K562 (cell line): ENCODE results near the gene SIK3. TPM values are rescaled to one million over a fixed set of nuclear protein-coding genes. Genes with fewer than 3 reads are reported as not detected.

ENCODE experiments used
- BCOR ChIP-seq: fragments of 450-650 bp; IDR thresholded peaks from 2 replicates; pipeline ENCODE4 v1.6.1; 2016
- ELF1 ChIP-seq: fragments of 200-800 bp; sonication (Bioruptor generic); IDR thresholded peaks from 2 replicates; pipeline ENCODE4 v1.6.1; 2016; ENCODE audit warnings: missing genetic modification characterization, missing compliant biosample characterization
- ETS2 ChIP-seq: IDR thresholded peaks from 2 replicates; pipeline ENCODE4 v1.6.1; 2016; ENCODE audit warnings: borderline replicate concordance, missing genetic modification characterization, mild to moderate bottlenecking, moderate library complexity, missing compliant biosample characterization; ENCODE audit not compliant: poor library complexity, severe bottlenecking
- FOSL1 ChIP-seq: fragments of 200-800 bp; sonication (Bioruptor generic); conservative IDR thresholded peaks from 2 replicates; pipeline ENCODE4 v1.6.1; 2016; ENCODE audit warnings: missing genetic modification characterization, missing compliant biosample characterization
- FOXK1 ChIP-seq: sonication (generic); formaldehyde crosslinking; IDR thresholded peaks from 2 replicates; pipeline ENCODE4 v1.8.0; 2022; ENCODE audit warnings: missing genetic modification reagents, mild to moderate bottlenecking, borderline replicate concordance
- FOXP1 ChIP-seq: sonication (generic); formaldehyde crosslinking; IDR thresholded peaks from 2 replicates; pipeline ENCODE4 v1.8.0; 2022; ENCODE audit warnings: mild to moderate bottlenecking, missing genetic modification reagents
- HNRNPUL1 ChIP-seq: fragments of 200-400 bp; formaldehyde crosslinking; IDR thresholded peaks from 2 replicates; pipeline ENCODE4 v1.6.1; 2017; ENCODE audit warnings: low read length
- HOXB6 ChIP-seq: fragments of 250-450 bp; sonication (Bioruptor Pico); IDR thresholded peaks from 2 replicates; pipeline ENCODE4 v1.5.1; 2022; ENCODE audit warnings: mild to moderate bottlenecking, borderline replicate concordance
- ILK ChIP-seq: fragments of 450-650 bp; IDR thresholded peaks from 2 replicates; pipeline ENCODE4 v1.6.1; 2016; ENCODE audit warnings: missing genetic modification characterization, low read depth, mild to moderate bottlenecking, missing compliant biosample characterization, moderate library complexity, borderline replicate concordance
- KDM1A ChIP-seq, 2 experiments: fragments of 450-650 bp; IDR thresholded peaks; 2 replicates each; pipeline ENCODE4 v1.6.1; 2016; ENCODE audit warnings: mild to moderate bottlenecking in 2 of 2
- MAFF ChIP-seq: IDR thresholded peaks from 2 replicates; pipeline ENCODE4 v1.6.1; 2012; ENCODE audit warnings: low read length, improper control_type of control experiment
- MAFG ChIP-seq: fragments of 450-650 bp; conservative IDR thresholded peaks from 2 replicates; pipeline ENCODE4 v1.6.1; 2016; ENCODE audit warnings: missing genetic modification characterization, missing compliant biosample characterization
- RAD51 ChIP-seq: fragments of 450-650 bp; IDR thresholded peaks from 2 replicates; pipeline ENCODE4 v1.7.1; 2016; ENCODE audit warnings: low read depth, mild to moderate bottlenecking, borderline replicate concordance
- RBM25 ChIP-seq: fragments of 200-400 bp; formaldehyde crosslinking; IDR thresholded peaks from 2 replicates; pipeline ENCODE4 v1.6.1; 2018; ENCODE audit warnings: low read length, low read depth, moderate library complexity; ENCODE audit not compliant: severe bottlenecking
- SMARCA5 ChIP-seq: fragments of 450-650 bp; IDR thresholded peaks from 2 replicates; pipeline ENCODE4 v1.6.1; 2016
- STAT5B ChIP-seq: fragments of 250-450 bp; sonication (Bioruptor Pico); IDR thresholded peaks from 2 replicates; pipeline ENCODE4 v1.8.0; 2021; ENCODE audit warnings: mild to moderate bottlenecking, inconsistent platforms
- TGIF2 ChIP-seq: sonication (generic); formaldehyde crosslinking; IDR thresholded peaks from 2 replicates; pipeline ENCODE4 v1.8.1; 2022; ENCODE audit warnings: mild to moderate bottlenecking, missing genetic modification reagents, moderate library complexity
- ZBTB17 ChIP-seq: fragments of 450-650 bp; formaldehyde crosslinking; IDR thresholded peaks from 2 replicates; pipeline ENCODE4 v1.4.0; 2020; ENCODE audit warnings: mild to moderate bottlenecking
- ZNF124 ChIP-seq: sonication (generic); formaldehyde crosslinking; IDR thresholded peaks from 2 replicates; pipeline ENCODE4 v1.8.1; 2022; ENCODE audit warnings: missing genetic modification reagents
- ZNF175 ChIP-seq: fragments of 200-800 bp; sonication (Bioruptor generic); IDR thresholded peaks from 2 replicates; pipeline ENCODE4 v1.6.1; 2016; ENCODE audit warnings: low read depth, mild to moderate bottlenecking, missing genetic modification characterization, missing compliant biosample characterization
- ZNF75A ChIP-seq: fragments of 450-650 bp; formaldehyde crosslinking; IDR thresholded peaks from 2 replicates; pipeline ENCODE4 v1.4.0; 2020; ENCODE audit warnings: mild to moderate bottlenecking
- ZSCAN32 ChIP-seq: fragments of 450-650 bp; formaldehyde crosslinking; IDR thresholded peaks from 2 replicates; pipeline ENCODE4 v1.4.0; 2020; ENCODE audit warnings: mild to moderate bottlenecking, moderate library complexity
- polyA plus RNA-seq, 8 experiments: library from polyadenylated mRNA; depleted of rRNA in 4 of 8; stranded (reverse) in 5 of 8; unstranded in 3 of 8; fragments of >200 nt; fragmentation: Nextera tagmentation in 2 of 8; fragmentation: Illumina TruSeq in 1 of 8; extraction: Ambion mirVana in 2 of 8; extraction: Trizol in 1 of 8; gene quantifications; 2 replicates each; pipeline versions ENCODE4 v1.2.1 to v1.2.3, GENCODE V29; 2011 to 2014; ENCODE audit warnings: inconsistent platforms in 1 of 8, missing spikeins in 1 of 8
- total RNA-seq, 7 experiments: library from RNA; depleted of rRNA in 6 of 7; stranded (reverse); fragments of >200 nt in 6 of 7; fragmentation: Illumina TruSeq in 2 of 7; extraction: Trizol in 2 of 7; gene quantifications; 2 replicates each; pipeline versions ENCODE4 v1.2.1 to v1.2.3, GENCODE V29; 2011 to 2021; ENCODE audit warnings: low replicate concordance in 1 of 7
- TF ChIP-seq, protein P1 (sequence below): sonication (generic); formaldehyde crosslinking; IDR thresholded peaks from 2 replicates; pipeline ENCODE4 v1.8.0; 2022; ENCODE audit warnings: mild to moderate bottlenecking, missing genetic modification reagents
- TF ChIP-seq, protein P2 (sequence below): fragments of 200-400 bp; formaldehyde crosslinking; IDR thresholded peaks from 2 replicates; pipeline ENCODE4 v1.6.1; 2017; ENCODE audit warnings: mild to moderate bottlenecking, low read depth, low read length, moderate library complexity
- TF ChIP-seq, protein P3 (sequence below): fragments of 450-650 bp; IDR thresholded peaks from 2 replicates; pipeline ENCODE4 v1.6.1; 2016; ENCODE audit warnings: mild to moderate bottlenecking
- TF ChIP-seq, protein P4 (sequence below): fragments of 450-650 bp; IDR thresholded peaks from 2 replicates; pipeline ENCODE4 v1.6.1; 2016; ENCODE audit warnings: antibody characterized with exemption

SIK3 gene
- total and polyA plus RNA-seq, 9 of the 15 experiments (the other 6 are each of a cell fraction or from before 2014, with no cell fraction given): 1.6 to 21.6 (median 8.0) TPM

DNA sequence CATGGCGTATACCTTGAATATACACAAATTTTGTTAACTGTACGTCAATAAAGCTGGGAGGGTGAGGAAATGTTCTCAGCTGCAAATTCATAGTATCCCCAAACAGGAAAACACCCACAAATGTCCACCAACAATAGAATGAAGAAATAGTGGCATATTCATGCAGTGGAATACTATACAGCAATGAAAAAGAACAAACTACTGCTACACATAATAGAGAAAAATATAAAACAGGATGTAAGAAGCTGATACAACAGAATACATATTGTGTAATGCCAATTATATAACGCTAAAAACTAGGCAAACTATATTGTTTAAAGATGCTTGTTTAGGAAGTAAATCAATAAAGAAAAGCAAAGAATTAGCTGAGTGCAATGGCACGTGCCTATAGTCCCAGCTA lies 81.5 kb downstream of the SIK3 start (continued):
- no peak for TF ChIP-seq FOSL1 (tag)
- TF ChIP-seq ZNF75A: no peak
- no peak for TF ChIP-seq HNRNPUL1
- TF ChIP-seq ZNF124 (CRISPR knock-in tag): no peak
- TF ChIP-seq ZSCAN32: no peak
- peak in 1 of 2 experiments; percentile 51; a peak in 1 of 4 replicates for TF ChIP-seq KDM1A (IDR thresholded peaks at IDR 0.05)
- TF ChIP-seq FOXP1 (CRISPR knock-in tag): no peak
- peak; percentile 60; the same call in 1 of the 2 replicates for TF ChIP-seq SMARCA5
- no peak for TF ChIP-seq ZNF175
- TF ChIP-seq MAFF: no peak
- TF ChIP-seq, protein P1, sequence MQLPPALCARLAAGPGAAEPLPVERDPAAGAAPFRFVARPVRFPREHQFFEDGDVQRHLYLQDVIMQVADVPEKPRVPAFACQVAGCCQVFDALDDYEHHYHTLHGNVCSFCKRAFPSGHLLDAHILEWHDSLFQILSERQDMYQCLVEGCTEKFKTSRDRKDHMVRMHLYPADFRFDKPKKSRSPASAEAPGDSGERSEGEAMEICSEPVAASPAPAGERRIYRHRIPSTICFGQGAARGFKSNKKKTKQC (CRISPR knock-in tag): no peak
- no peak for TF ChIP-seq STAT5B
- TF ChIP-seq TGIF2: no peak
- TF ChIP-seq, protein P2, sequence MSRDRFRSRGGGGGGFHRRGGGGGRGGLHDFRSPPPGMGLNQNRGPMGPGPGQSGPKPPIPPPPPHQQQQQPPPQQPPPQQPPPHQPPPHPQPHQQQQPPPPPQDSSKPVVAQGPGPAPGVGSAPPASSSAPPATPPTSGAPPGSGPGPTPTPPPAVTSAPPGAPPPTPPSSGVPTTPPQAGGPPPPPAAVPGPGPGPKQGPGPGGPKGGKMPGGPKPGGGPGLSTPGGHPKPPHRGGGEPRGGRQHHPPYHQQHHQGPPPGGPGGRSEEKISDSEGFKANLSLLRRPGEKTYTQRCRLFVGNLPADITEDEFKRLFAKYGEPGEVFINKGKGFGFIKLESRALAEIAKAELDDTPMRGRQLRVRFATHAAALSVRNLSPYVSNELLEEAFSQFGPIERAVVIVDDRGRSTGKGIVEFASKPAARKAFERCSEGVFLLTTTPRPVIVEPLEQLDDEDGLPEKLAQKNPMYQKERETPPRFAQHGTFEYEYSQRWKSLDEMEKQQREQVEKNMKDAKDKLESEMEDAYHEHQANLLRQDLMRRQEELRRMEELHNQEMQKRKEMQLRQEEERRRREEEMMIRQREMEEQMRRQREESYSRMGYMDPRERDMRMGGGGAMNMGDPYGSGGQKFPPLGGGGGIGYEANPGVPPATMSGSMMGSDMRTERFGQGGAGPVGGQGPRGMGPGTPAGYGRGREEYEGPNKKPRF: no peak
- TF ChIP-seq ELF1 (tag): no peak
- TF ChIP-seq, protein P3, sequence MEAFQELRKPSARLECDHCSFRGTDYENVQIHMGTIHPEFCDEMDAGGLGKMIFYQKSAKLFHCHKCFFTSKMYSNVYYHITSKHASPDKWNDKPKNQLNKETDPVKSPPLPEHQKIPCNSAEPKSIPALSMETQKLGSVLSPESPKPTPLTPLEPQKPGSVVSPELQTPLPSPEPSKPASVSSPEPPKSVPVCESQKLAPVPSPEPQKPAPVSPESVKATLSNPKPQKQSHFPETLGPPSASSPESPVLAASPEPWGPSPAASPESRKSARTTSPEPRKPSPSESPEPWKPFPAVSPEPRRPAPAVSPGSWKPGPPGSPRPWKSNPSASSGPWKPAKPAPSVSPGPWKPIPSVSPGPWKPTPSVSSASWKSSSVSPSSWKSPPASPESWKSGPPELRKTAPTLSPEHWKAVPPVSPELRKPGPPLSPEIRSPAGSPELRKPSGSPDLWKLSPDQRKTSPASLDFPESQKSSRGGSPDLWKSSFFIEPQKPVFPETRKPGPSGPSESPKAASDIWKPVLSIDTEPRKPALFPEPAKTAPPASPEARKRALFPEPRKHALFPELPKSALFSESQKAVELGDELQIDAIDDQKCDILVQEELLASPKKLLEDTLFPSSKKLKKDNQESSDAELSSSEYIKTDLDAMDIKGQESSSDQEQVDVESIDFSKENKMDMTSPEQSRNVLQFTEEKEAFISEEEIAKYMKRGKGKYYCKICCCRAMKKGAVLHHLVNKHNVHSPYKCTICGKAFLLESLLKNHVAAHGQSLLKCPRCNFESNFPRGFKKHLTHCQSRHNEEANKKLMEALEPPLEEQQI: 0 out of 2 replicates have a peak, but pooled peaks have one; percentile 29
- no peak for TF ChIP-seq RAD51
- TF ChIP-seq RBM25: peak; percentile 93
- TF ChIP-seq ILK: no peak
- no peak for TF ChIP-seq ETS2 (tag)
- no peak for TF ChIP-seq MAFG (tag)
- TF ChIP-seq ZBTB17 (CRISPR knock-in tag): no peak
- no peak for TF ChIP-seq HOXB6 (CRISPR knock-in tag)
- TF ChIP-seq, protein P4, sequence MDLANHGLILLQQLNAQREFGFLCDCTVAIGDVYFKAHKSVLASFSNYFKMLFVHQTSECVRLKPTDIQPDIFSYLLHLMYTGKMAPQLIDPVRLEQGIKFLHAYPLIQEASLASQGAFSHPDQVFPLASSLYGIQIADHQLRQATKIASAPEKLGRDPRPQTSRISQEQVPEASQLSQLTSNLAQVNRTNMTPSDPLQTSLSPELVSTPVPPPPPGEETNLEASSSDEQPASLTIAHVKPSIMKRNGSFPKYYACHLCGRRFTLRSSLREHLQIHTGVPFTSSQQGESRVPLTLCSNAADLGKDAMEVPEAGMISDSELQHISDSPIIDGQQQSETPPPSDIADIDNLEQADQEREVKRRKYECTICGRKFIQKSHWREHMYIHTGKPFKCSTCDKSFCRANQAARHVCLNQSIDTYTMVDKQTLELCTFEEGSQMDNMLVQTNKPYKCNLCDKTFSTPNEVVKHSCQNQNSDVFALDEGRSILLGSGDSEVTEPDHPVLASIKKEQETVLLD: no peak
- no peak for TF ChIP-seq FOXK1 (CRISPR knock-in tag)
- peak; percentile 59; the same call in 1 of the 2 replicates for TF ChIP-seq BCOR
